GM12892 (cell line): ENCODE data around the gene PSMC3IP. TPM values are rescaled to one million over a fixed set of nuclear protein-coding genes. Genes with fewer than 3 reads are reported as not detected.
A peak's percentile ranks its signal among the peaks of the same experiment; 100 is the strongest.
"Not testable (repeated sequence)": the region's sequence is repeated elsewhere in the genome, so short reads cannot be mapped to it uniquely, and the experiment has no call there.

Experiments
- DNase-seq: peaks from one replicate; pipeline ENCODE4 v3.0.0; 2011; ENCODE audit not compliant: insufficient read length
- FAIRE-seq: peaks from 2 replicates; lab custom pipeline; 2011; peaks lifted over from hg19 to GRCh38; lab: Jason Lieb, UNC
- POLR2A ChIP-seq: IDR thresholded peaks from 2 replicates; pipeline ENCODE4 v1.6.1; 2011; ENCODE audit warnings: low read depth, low read length, control low read depth
- POLR2AphosphoS5 ChIP-seq: IDR thresholded peaks from 2 replicates; pipeline ENCODE4 v1.6.1; 2011; ENCODE audit warnings: low read depth, low read length, control low read depth
- TAF1 ChIP-seq: IDR thresholded peaks from 2 replicates; pipeline ENCODE4 v1.6.1; 2011; ENCODE audit warnings: low read depth, mild to moderate bottlenecking, control low read depth, low read length, borderline replicate concordance
- polyA plus RNA-seq: library from polyadenylated mRNA; unstranded; fragments of >200 nt; gene quantifications from one replicate; pipeline ENCODE4 v1.2.1, GENCODE V29; 2012; ENCODE audit warnings: missing spikeins, inconsistent platforms; ENCODE audit not compliant: missing spikeins

PSMC3IP gene
- polyA plus RNA-seq, result 12.3 TPM

DNA sequence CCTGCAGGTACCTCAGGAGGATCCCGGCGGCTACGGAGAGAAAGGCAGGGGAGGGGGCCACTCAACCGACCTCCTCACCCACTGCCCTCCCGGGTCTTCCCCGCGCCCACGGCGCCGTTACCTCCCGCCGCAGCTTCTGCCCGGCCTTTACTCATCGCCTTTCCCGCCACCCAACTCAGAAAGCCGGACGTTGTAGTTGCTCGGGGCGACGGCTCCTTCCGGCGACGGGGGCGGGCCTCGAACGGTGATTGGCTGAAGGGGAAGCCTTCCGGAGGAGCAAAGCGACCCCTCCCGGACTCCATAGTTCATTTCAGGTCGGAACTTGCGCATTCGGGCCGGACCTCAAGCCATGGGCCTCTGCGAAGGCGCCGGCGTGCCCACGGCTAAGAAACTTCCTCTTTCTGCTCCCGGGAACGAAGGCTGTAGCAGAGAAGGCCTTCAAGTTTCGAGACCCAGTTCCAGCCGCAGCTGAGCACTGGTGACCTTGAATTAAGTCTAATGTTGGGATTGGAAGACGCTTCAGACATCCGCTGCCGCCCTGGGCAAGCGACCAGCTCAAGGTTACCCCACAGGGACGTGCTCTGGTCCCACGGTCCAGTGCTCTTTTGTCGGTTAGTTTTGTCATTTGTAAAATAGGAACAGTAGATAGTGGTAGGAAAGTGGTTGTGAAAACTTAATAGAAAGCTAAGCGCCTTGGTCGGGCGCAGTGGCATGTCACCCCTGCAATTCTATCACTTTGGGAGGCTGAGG lies at the start of gene PSMC3IP:
PSMC3IP (minus strand) TSS at position 198 of the 750 bp plus-strand sequence; CDS start at position 155, 43 bp downstream.
- FAIRE-seq (peak; percentile 88), DNase-seq (peak; percentile 96)
- TF ChIP-seq POLR2A, result peak; percentile 90
- TF ChIP-seq TAF1, result peak; percentile 66; the same call in 1 of the 2 replicates
- peak; percentile 83 for TF ChIP-seq POLR2AphosphoS5

DNA sequence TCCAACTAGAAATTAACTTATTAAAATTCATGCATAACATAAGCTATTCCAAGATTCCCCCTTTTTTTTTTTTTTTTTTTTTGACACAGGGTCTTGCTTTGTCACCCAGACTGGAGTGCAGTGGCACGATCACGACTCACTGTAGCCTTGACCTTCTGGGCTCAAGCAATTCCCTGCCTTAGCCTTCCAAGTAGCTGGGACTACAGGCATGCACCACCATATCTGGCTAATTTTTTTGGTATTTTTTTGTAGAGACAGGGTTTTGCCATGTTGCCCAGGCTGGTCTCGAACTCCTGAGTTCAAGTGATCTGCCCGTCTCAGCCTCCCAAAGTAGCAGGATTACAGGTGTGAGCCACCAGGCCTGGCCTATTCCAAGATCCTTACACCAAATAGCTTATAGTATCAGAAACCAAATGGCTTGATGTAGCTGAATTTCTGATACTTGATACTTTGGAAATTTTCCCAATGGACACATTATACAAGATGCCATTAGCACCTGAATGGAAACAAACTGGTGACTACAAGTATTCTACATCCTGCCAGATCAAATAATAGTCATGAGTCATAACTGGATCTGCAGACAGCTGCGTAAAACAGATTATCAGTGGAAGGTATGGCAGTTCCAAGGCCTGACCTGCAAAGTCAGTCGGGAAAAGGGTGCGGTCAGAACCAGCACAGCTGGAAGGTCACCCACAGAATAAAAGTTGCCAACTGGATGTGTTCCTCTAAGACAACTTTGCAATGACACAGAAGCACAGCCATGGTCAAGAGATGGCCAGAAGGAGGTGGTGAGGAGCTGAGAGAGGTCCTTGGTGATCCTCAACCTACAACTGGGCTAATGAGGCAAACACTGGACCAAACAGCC lies 46.4 kb upstream of the PSMC3IP start:
- DNase-seq (no peak), FAIRE-seq (no peak)
- no peak for TF ChIP-seq POLR2AphosphoS5
- TF ChIP-seq POLR2A, result no peak
- no peak for TF ChIP-seq TAF1

- DNase-seq (no peak), FAIRE-seq (no peak)
- no peak for TF ChIP-seq POLR2A
- no peak for TF ChIP-seq POLR2AphosphoS5
- no peak for TF ChIP-seq TAF1
Measured at GRCh38 chr17:42623271-42623670, 45.7 kb upstream of the PSMC3IP start.

DNA sequence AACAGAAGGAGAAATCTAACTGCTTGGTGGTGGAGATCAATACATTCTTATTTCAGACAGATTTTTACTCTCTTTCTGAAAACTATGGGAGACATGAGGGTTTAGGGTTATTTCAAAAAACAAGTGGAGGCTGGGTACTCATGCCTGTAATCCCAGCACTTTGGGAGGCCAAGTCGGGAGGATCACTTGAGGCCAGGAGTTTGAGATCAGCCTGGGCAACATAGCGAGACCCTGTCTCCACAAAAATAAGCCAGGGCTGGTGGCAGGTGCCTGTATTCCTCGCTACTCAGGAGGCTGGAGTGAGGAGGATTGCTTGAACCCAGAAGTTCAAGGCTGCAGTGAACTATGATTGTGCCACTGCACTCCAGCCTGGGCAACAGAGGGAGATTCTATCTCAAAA lies 44.5 kb upstream of the PSMC3IP start:
- DNase-seq, FAIRE-seq: not testable (repeated sequence)

DNA sequence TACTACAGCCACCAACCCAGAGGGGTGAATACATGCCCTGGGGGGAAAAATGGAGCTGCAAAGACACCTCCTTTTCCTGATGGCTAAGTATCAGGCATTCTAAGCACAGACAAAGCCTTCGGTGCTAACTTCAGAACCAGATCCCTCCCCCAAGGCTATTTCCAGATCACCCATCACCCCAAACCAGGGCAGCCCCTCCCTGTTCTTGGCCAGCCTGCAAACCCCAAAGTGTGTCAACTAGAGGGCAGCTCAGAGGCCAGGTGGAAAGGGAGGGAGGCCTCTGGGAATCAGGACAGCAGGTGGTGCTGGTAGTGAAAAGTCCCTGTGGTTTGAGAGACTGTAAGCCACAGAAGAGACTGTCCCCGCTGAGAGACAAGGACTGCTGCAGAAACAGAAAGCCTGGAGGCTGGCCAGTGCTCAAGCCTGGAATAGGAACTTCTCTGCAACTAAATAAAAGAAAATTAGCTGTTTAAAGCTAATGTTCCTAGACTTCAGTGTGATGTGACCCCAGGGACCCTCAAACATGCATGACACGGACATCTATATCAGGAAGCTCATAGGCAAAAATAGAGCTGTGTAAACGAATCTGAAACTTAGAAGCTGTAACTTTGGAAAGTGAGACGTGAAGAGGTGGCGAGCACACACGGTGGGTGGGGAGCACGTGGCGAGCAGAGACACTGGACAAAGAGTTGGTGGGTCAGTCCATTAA lies 41.1 kb upstream of the PSMC3IP start:
- peak; percentile 68 for DNase-seq

DNA sequence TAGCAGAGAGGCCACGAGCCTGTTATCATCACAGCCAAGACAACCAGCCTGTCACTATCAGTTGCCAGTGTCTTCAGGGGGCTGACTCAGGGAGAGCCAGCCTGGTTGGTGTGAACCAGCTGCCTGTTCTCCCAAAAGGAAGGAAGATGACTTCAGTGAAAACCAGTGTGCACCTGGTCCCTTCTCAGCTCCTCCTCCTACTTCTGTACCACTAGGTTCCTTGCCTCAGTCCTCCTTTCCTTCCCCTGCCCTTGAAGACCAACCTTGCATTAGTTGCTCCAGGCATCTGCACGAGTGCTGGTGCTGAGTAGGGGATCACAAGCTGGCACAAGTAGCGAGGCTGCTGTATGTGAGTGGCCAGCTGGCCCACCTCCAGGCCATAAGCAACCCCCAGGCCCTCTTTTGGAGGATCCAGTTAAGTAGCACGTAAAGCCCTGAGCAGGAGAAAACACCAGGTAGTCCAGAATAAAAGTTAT lies 40.5 kb upstream of the PSMC3IP start:
- no peak for TF ChIP-seq POLR2AphosphoS5
- TF ChIP-seq TAF1, result no peak
- TF ChIP-seq POLR2A, result no peak; the same call in 1 of the 2 replicates
- FAIRE-seq (peak; percentile 77), DNase-seq (peak; percentile 29)

More for the DNA sequence above, 41.1 kb upstream of the PSMC3IP start:
- FAIRE-seq, result peak; percentile 91
- TF ChIP-seq POLR2A (no peak), POLR2AphosphoS5 (no peak), TAF1 (no peak)

DNA sequence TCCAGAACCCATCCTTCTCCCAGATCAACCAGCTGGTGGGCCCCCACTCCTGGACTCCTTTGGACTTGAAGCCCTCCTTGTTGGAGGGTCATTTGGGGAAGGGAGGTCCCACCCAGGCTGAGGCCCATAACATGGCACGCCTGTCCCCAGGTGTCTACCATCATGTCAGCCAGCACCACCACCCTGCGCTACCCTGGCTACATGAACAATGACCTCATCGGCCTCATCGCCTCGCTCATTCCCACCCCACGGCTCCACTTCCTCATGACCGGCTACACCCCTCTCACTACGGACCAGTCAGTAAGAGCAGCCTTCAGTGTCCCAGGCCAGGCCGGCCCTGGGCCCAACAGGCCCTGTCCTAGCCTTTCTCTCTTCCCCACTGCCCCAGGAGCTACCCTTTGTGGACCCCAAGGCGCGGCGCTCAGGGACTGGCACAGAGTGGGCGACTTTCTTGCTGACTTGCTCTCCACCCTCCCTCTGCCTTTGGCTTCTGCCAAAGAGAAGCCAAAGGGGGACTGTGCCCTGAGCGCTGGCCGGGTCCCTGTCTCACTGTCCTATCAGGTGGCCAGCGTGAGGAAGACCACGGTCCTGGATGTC lies 36.3 kb upstream of the PSMC3IP start:
- TF ChIP-seq POLR2A (no peak), TAF1 (no peak), POLR2AphosphoS5 (no peak)
- FAIRE-seq (no peak), DNase-seq (no peak)

DNA sequence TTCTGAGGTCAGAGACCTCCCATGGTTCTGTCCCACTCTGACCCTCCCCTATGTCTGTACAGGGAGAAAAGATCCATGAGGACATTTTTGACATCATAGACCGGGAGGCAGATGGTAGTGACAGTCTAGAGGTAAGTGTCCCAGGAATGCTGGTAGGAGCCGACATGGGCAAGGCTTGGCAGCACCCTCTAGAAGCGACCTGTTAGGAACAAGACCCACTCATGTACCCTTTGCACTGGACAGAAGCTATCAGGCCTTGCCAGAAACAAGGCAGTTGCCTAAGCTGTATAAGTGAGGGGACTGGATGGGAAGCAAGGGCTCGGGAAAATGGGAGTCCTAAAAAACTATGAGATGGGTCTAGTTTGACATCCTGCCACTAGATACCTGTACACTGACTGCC lies 34.5 kb upstream of the PSMC3IP start:
- no peak for DNase-seq
- TF ChIP-seq POLR2A, result no peak
- TF ChIP-seq POLR2AphosphoS5, result no peak
- TF ChIP-seq TAF1, result no peak
- peak; percentile 30 for FAIRE-seq

- peak; percentile 81 for FAIRE-seq
Measured at GRCh38 chr17:42609814-42610801, 32.6 kb upstream of the PSMC3IP start.

GRCh38 chr17:42609182-42609813 lies 31.8 kb upstream of the PSMC3IP start, which contains the start of the genes RETREG3 and TUBG1:
Gene RETREG3, minus strand, starts transcription at chr17:42609374. Its CDS starts 50 bp downstream, at chr17:42609324.
Gene TUBG1, plus strand, starts transcription at chr17:42609683. Its CDS starts 55 bp downstream, at chr17:42609738.
- TF ChIP-seq POLR2A, result peak; percentile 92
- TF ChIP-seq TAF1, result peak; percentile 42; the same call in 1 of the 2 replicates
- TF ChIP-seq POLR2AphosphoS5, result peak; percentile 88
- peak; percentile 96 for DNase-seq
- FAIRE-seq, result peak; percentile 99

More at GRCh38 chr17:42609814-42610801, 32.6 kb upstream of the PSMC3IP start:
- not testable (repeated sequence) for DNase-seq
